Measurements from ENCODE around the gene SYT1. TPM values are rescaled to one million over a fixed set of nuclear protein-coding genes. Genes with fewer than 3 reads are reported as not detected.

Gene SYT1
- total and polyA plus RNA-seq, 2 donors = 0.82 to 1.5 TPM

DNA sequence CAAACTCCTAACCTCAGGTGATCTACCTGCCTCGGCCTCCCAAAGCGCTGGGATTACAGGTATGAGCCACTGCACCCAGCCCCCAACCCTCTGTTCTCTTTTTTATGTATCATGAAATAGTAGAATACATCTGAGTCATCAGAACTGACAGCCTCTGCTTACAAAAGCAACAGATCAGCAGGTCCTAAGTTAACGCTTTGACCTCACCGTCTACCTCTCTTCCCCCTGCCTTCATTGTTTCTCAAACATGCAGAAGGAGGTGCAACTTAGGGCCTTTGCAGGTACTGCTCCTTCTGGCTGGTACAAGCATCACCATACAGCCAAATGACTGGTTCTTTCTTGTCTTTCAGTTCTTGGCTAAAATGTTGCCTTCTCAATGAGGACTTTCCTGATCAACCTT is 577.0 kb downstream of the SYT1 start:
- H3K4me3 ChIP-seq (ENCODE audit: low read length in 2 of 2) = no peak overlapping the region
- H3K9me3 ChIP-seq (ENCODE audit: control insufficient read depth in 2 of 2, insufficient read depth in 1 of 2, low read length in 1 of 2) = no peaks in the 10 kb centered on the region
- WGBS = 94% methylated on average over 4 of the region's 4 CpGs
- no peak overlapping the region for H3K27ac ChIP-seq (ENCODE audit: low read depth in 1 of 2, low read length in 1 of 2)
- no peaks in the 10 kb centered on the region for H3K36me3 ChIP-seq (ENCODE audit: control insufficient read depth in 2 of 2, insufficient read depth in 2 of 2, low read length in 1 of 2)
- no peaks in the 10 kb centered on the region for H3K27me3 ChIP-seq (ENCODE audit: control insufficient read depth in 2 of 2, insufficient read depth in 1 of 2, low read length in 1 of 2)
- no peaks in the 10 kb centered on the region for H3K4me1 ChIP-seq (ENCODE audit: control insufficient read depth in 2 of 2, insufficient read depth in 2 of 2, low read length in 2 of 2)
- no peak for DNase-seq (ENCODE audit: low read depth in 6 of 9, low spot score in 9 of 9)

DNA sequence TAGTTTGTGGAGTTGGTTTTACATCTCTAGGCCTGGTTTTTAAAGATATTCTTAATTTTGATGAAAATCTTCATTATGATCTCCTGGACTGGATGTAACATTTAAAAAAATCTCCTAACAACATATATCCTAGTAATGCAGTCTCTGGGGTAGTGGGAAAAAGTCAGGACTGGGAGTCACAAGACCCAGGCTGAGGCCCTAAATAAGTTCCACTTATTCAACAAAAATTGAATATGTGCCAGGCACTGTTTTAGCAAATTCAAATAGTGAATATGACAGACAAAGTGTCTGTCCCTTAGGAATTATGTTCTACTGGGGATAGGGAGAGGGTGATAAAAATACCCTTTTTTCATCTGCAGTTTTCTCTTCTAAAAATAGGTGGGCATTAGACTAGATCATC is 577.8 kb downstream of the SYT1 start:
- no peaks in the 10 kb centered on the region for H3K9me3 ChIP-seq (ENCODE audit: control insufficient read depth in 2 of 2, insufficient read depth in 1 of 2, low read length in 1 of 2)
- H3K4me3 ChIP-seq (ENCODE audit: low read length in 2 of 2) = no peak overlapping the region
- H3K27me3 ChIP-seq (ENCODE audit: control insufficient read depth in 2 of 2, insufficient read depth in 1 of 2, low read length in 1 of 2) = no peaks in the 10 kb centered on the region
- no peak overlapping the region for H3K27ac ChIP-seq (ENCODE audit: low read depth in 1 of 2, low read length in 1 of 2)
- H3K4me1 ChIP-seq (ENCODE audit: control insufficient read depth in 2 of 2, insufficient read depth in 2 of 2, low read length in 2 of 2) = no peaks in the 10 kb centered on the region
- H3K36me3 ChIP-seq (ENCODE audit: control insufficient read depth in 2 of 2, insufficient read depth in 2 of 2, low read length in 1 of 2) = no peaks in the 10 kb centered on the region
- no peak for DNase-seq (ENCODE audit: low read depth in 6 of 9, low spot score in 9 of 9)

DNA sequence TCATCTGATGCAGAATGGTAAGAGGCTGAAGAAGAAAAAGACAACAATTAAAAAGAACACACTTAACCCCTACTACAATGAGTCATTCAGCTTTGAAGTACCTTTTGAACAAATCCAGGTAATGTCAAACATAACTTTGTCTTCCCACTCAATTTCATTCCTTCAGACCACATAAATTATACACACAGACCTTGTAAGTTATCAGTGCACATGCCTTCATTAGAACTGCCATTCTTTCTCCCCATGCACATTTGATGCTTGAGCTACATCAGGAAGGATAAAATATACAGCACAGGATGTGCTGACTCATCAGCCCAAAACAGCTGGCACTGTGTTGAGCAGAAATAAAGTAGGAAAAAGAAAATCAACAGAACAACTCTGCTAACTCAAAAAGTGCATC is 579.5 kb downstream of the SYT1 start:
- no peaks in the 10 kb centered on the region for H3K27me3 ChIP-seq (ENCODE audit: control insufficient read depth in 2 of 2, insufficient read depth in 1 of 2, low read length in 1 of 2)
- H3K36me3 ChIP-seq (ENCODE audit: control insufficient read depth in 2 of 2, insufficient read depth in 2 of 2, low read length in 1 of 2) = no peaks in the 10 kb centered on the region
- H3K4me3 ChIP-seq (ENCODE audit: low read length in 2 of 2) = no peak overlapping the region
- no peak for DNase-seq (ENCODE audit: low read depth in 6 of 9, low spot score in 9 of 9)
- no peaks in the 10 kb centered on the region for H3K4me1 ChIP-seq (ENCODE audit: control insufficient read depth in 2 of 2, insufficient read depth in 2 of 2, low read length in 2 of 2)
- no peak overlapping the region for H3K27ac ChIP-seq (ENCODE audit: low read depth in 1 of 2, low read length in 1 of 2)
- H3K9me3 ChIP-seq (ENCODE audit: control insufficient read depth in 2 of 2, insufficient read depth in 1 of 2, low read length in 1 of 2) = no peaks in the 10 kb centered on the region

DNA sequence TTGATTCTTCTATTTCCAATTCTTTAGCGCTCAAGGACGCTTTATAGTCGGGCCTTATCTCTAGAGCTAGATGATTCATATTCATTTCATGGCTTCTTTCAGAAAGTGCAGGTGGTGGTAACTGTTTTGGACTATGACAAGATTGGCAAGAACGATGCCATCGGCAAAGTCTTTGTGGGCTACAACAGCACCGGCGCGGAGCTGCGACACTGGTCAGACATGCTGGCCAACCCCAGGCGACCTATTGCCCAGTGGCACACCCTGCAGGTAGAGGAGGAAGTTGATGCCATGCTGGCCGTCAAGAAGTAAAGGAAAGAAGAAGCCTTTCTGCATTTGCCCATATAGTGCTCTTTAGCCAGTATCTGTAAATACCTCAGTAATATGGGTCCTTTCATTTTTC is 584.2 kb downstream of the SYT1 start:
- Histone ChIP-seq H3K4me1 (ENCODE audit: control insufficient read depth in 2 of 2, insufficient read depth in 2 of 2, low read length in 2 of 2) (no peaks in the 10 kb centered on the region), H3K36me3 (ENCODE audit: control insufficient read depth in 2 of 2, insufficient read depth in 2 of 2, low read length in 1 of 2) (no peaks in the 10 kb centered on the region), H3K4me3 (ENCODE audit: low read length in 2 of 2) (no peak overlapping the region), H3K9me3 (ENCODE audit: control insufficient read depth in 2 of 2, insufficient read depth in 1 of 2, low read length in 1 of 2) (no peaks in the 10 kb centered on the region), H3K27me3 (ENCODE audit: control insufficient read depth in 2 of 2, insufficient read depth in 1 of 2, low read length in 1 of 2) (no peaks in the 10 kb centered on the region), H3K27ac (ENCODE audit: low read depth in 1 of 2, low read length in 1 of 2) (no peak overlapping the region)
- 97% methylated on average over 11 of the region's 11 CpGs for WGBS
- no peak for DNase-seq (ENCODE audit: low read depth in 6 of 9, low spot score in 9 of 9)

DNA sequence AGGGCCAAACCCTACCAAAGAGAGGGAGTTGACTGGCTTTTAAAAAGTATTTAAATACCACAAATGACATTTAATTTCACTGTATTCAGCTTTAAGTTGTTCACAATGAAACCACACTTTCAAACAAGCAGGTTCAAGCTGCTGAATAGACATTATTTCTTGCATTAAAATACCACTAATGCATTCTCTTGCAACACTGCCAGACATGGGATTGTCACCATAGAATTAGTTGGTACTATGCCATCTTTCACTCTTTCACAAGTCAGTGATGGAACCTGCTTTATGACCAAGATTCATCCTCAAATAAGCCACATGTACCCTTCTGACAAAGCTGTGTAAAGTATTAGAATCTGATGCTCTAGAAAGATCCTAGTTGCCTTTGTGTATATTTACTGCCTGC is 586.8 kb downstream of the SYT1 start:
- Histone ChIP-seq H3K9me3 (ENCODE audit: control insufficient read depth in 2 of 2, insufficient read depth in 1 of 2, low read length in 1 of 2) (no peaks in the 10 kb centered on the region), H3K27ac (ENCODE audit: low read depth in 1 of 2, low read length in 1 of 2) (no peak overlapping the region), H3K4me3 (ENCODE audit: low read length in 2 of 2) (no peak overlapping the region), H3K27me3 (ENCODE audit: control insufficient read depth in 2 of 2, insufficient read depth in 1 of 2, low read length in 1 of 2) (no peaks in the 10 kb centered on the region), H3K4me1 (ENCODE audit: control insufficient read depth in 2 of 2, insufficient read depth in 2 of 2, low read length in 2 of 2) (no peaks in the 10 kb centered on the region), H3K36me3 (ENCODE audit: control insufficient read depth in 2 of 2, insufficient read depth in 2 of 2, low read length in 1 of 2) (no peaks in the 10 kb centered on the region)
- DNase-seq (ENCODE audit: low read depth in 6 of 9, low spot score in 9 of 9) = no peak

DNA sequence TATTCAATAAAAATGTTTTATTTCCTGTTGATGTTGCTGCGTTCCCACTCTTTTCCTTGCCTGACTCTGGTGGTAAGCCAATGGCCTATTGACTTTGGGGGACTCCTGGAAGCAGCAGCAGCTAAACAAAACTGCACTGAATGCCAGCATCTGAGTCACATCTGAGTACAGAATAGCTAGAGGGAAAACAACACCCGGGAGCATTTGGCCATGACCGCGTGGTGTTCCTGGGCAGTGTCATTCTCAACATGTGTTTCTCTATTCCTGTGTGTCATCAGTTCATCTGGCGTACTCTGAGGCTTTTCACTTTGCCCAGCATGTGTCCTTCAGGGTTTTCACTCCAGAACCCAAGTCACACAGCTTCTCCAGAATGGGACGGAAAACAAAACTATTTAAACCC is 587.4 kb downstream of the SYT1 start:
- no peak overlapping the region for H3K4me3 ChIP-seq (ENCODE audit: low read length in 2 of 2)
- no peaks in the 10 kb centered on the region for H3K36me3 ChIP-seq (ENCODE audit: control insufficient read depth in 2 of 2, insufficient read depth in 2 of 2, low read length in 1 of 2)
- 92% methylated on average over 6 of the region's 6 CpGs for WGBS
- no peaks in the 10 kb centered on the region for H3K27me3 ChIP-seq (ENCODE audit: control insufficient read depth in 2 of 2, insufficient read depth in 1 of 2, low read length in 1 of 2)
- no peaks in the 10 kb centered on the region for H3K9me3 ChIP-seq (ENCODE audit: control insufficient read depth in 2 of 2, insufficient read depth in 1 of 2, low read length in 1 of 2)
- H3K4me1 ChIP-seq (ENCODE audit: control insufficient read depth in 2 of 2, insufficient read depth in 2 of 2, low read length in 2 of 2) = no peaks in the 10 kb centered on the region
- no peak overlapping the region for H3K27ac ChIP-seq (ENCODE audit: low read depth in 1 of 2, low read length in 1 of 2)
- no peak for DNase-seq (ENCODE audit: low read depth in 6 of 9, low spot score in 9 of 9)

DNA sequence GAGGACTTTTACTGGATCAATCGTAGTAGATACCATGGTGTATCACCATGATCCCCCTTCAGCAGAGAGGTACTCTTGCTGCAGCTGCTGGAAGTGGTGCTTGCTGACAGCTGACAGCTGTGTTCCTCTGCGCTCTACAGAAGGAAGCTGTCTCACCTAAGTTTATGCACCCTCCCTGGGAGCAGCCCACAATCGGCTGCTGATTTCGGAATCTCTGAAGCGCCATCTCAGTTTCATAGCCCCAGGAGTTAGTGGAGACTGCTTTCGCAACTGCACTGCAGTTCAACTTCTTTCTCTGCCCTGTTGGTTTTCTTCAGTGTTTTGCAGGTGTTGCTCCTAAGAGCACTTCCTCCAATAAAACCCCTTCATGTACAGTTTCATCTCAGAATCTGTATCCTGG is 588.3 kb downstream of the SYT1 start:
- Histone ChIP-seq H3K9me3 (ENCODE audit: control insufficient read depth in 2 of 2, insufficient read depth in 1 of 2, low read length in 1 of 2) (no peaks in the 10 kb centered on the region), H3K4me1 (ENCODE audit: control insufficient read depth in 2 of 2, insufficient read depth in 2 of 2, low read length in 2 of 2) (no peaks in the 10 kb centered on the region), H3K4me3 (ENCODE audit: low read length in 2 of 2) (no peak overlapping the region), H3K27me3 (ENCODE audit: control insufficient read depth in 2 of 2, insufficient read depth in 1 of 2, low read length in 1 of 2) (no peaks in the 10 kb centered on the region), H3K36me3 (ENCODE audit: control insufficient read depth in 2 of 2, insufficient read depth in 2 of 2, low read length in 1 of 2) (no peaks in the 10 kb centered on the region), H3K27ac (ENCODE audit: low read depth in 1 of 2, low read length in 1 of 2) (no peak overlapping the region)
- 93% methylated on average over 6 of the region's 6 CpGs for WGBS
- DNase-seq (ENCODE audit: low read depth in 6 of 9, low spot score in 9 of 9) = no peak

DNA sequence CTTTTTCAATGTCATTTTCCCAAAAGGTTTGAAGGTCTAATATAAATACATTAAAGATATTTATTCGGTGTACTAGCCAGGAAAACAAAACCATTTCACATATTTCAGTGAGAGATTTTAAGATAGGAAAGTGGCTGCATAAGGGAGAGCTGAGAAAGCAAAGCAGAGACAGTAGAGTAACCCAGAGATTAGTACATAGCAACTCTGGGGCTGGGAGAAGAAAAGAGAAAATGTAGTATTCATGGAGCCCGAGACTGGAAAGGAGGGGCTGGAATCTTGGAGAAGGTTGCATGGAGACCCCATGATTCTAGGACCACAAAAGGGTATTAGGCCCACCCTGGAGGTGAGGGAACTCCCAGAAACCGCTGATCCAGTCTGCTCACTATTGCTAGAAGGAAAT is 589.2 kb downstream of the SYT1 start:
- H3K27ac ChIP-seq (ENCODE audit: low read depth in 1 of 2, low read length in 1 of 2) = no peak overlapping the region
- no peak for DNase-seq (ENCODE audit: low read depth in 6 of 9, low spot score in 9 of 9)
- no peaks in the 10 kb centered on the region for H3K9me3 ChIP-seq (ENCODE audit: control insufficient read depth in 2 of 2, insufficient read depth in 1 of 2, low read length in 1 of 2)
- WGBS = 92% methylated on average over 3 of the region's 3 CpGs
- no peaks in the 10 kb centered on the region for H3K4me1 ChIP-seq (ENCODE audit: control insufficient read depth in 2 of 2, insufficient read depth in 2 of 2, low read length in 2 of 2)
- H3K36me3 ChIP-seq (ENCODE audit: control insufficient read depth in 2 of 2, insufficient read depth in 2 of 2, low read length in 1 of 2) = no peaks in the 10 kb centered on the region
- H3K27me3 ChIP-seq (ENCODE audit: control insufficient read depth in 2 of 2, insufficient read depth in 1 of 2, low read length in 1 of 2) = no peaks in the 10 kb centered on the region
- no peak overlapping the region for H3K4me3 ChIP-seq (ENCODE audit: low read length in 2 of 2)

DNA sequence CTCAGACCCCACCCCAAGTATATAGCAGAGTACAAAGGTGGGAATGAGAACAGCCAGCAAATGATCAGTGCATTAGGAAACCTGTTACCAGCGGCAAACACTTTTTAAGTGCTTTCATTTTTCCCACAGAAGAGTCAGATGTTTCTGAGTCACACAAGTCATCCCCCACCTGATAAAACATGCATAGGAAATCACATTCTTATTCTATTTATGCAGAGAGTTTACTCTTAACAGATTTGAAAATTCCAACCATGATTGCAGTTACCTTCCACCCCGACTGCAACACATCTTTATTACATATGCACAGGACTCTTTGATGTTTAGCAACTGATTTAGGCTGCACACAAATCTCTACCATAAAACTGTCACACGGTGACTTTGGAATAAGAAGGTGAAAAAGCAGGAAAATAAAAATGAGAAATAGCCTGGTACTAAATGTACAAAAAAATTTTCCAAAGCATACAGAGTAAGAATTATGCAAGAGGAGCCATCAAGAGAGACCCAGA is 589.8 kb downstream of the SYT1 start:
- H3K36me3 ChIP-seq (ENCODE audit: control insufficient read depth in 2 of 2, insufficient read depth in 2 of 2, low read length in 1 of 2) = no peaks in the 10 kb centered on the region
- no peaks in the 10 kb centered on the region for H3K4me1 ChIP-seq (ENCODE audit: control insufficient read depth in 2 of 2, insufficient read depth in 2 of 2, low read length in 2 of 2)
- H3K27ac ChIP-seq (ENCODE audit: low read depth in 1 of 2, low read length in 1 of 2) = no peak overlapping the region
- H3K9me3 ChIP-seq (ENCODE audit: control insufficient read depth in 2 of 2, insufficient read depth in 1 of 2, low read length in 1 of 2) = no peaks in the 10 kb centered on the region
- H3K27me3 ChIP-seq (ENCODE audit: control insufficient read depth in 2 of 2, insufficient read depth in 1 of 2, low read length in 1 of 2) = no peaks in the 10 kb centered on the region
- no peak for DNase-seq (ENCODE audit: low read depth in 6 of 9, low spot score in 9 of 9)
- WGBS = 90% methylated on average over 3 of the region's 3 CpGs
- H3K4me3 ChIP-seq (ENCODE audit: low read length in 2 of 2) = no peak overlapping the region

DNA sequence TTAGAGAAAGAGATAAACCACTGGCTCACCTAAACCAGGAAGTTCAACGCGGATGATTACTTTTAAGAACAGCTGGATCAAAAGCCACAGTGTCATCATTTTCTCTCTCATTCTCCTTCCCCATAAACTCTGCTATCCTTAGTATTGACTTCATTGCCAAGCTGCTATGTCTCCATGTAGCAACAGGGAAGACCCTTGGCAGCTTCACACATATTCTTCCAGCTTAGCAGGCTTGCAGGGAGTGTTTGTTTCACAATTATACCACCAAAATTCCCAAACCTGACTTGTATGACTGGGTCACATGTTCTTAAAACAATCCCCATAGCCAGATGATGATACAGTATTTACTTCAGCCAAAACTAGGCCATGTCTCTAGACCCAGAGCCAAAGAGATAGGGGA is 590.7 kb downstream of the SYT1 start:
- H3K9me3 ChIP-seq (ENCODE audit: control insufficient read depth in 2 of 2, insufficient read depth in 1 of 2, low read length in 1 of 2) = no peaks in the 10 kb centered on the region
- no peak overlapping the region for H3K4me3 ChIP-seq (ENCODE audit: low read length in 2 of 2)
- no peak for DNase-seq (ENCODE audit: low read depth in 6 of 9, low spot score in 9 of 9)
- no peaks in the 10 kb centered on the region for H3K4me1 ChIP-seq (ENCODE audit: control insufficient read depth in 2 of 2, insufficient read depth in 2 of 2, low read length in 2 of 2)
- WGBS = 86% methylated on average over 2 of the region's 2 CpGs
- H3K27me3 ChIP-seq (ENCODE audit: control insufficient read depth in 2 of 2, insufficient read depth in 1 of 2, low read length in 1 of 2) = no peaks in the 10 kb centered on the region
- H3K27ac ChIP-seq (ENCODE audit: low read depth in 1 of 2, low read length in 1 of 2) = no peak overlapping the region
- no peaks in the 10 kb centered on the region for H3K36me3 ChIP-seq (ENCODE audit: control insufficient read depth in 2 of 2, insufficient read depth in 2 of 2, low read length in 1 of 2)
